HG03469 (cell line): Measurements from ENCODE around the gene KIF3A.

Experiments
- ATAC-seq: cut with Tn5 transposase; IDR thresholded peaks from one replicate; pipeline ENCODE4 v1.9.1; 2021; ENCODE audit warnings: mild to moderate bottlenecking, moderate library complexity, moderate number of reproducible peaks; ENCODE audit not compliant: unreplicated experiment

Gene KIF3A

GRCh38 chr5:132646583-132647266, 90.6 kb downstream of the KIF3A start:
- ATAC-seq: no peak

DNA sequence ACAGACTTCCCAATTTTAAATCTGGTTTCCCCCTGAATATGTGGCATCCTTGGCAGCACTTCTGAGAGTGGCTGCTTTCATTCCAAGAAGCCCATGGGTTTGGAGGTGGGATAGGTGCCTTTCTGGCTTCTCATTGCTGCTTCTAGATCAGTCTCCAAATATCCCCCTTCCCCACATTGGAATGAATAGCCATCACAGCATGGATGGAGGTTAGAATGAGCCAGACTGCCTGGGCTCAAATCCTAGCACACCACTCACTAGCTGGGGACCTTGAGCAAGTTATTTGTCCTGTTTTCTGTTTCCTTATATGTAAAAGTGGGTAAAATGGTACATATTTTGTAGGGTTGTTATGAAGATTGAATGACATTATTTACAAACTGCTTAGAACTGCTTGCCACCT, 93.2 kb downstream of the KIF3A start:
- no peak for ATAC-seq
